Fibroblast of mammary gland (primary cell): ENCODE results near the gene UBXN4.
"Not testable (repeated sequence)": the region's sequence is repeated elsewhere in the genome, so short reads cannot be mapped to it uniquely, and the experiment has no call there.

Experiments
- DNase-seq: peaks from one replicate; pipeline ENCODE4 v3.0.0-alpha.2; 2010; ENCODE audit warnings: low read depth
- H3K4me3 ChIP-seq: 2 replicates; pipeline ENCODE4 v1.5.1; 2011; ENCODE audit warnings: low read depth, mild to moderate bottlenecking, low read length, moderate library complexity; ENCODE audit not compliant: control insufficient read depth
- CTCF ChIP-seq: conservative IDR thresholded peaks from 2 replicates; pipeline ENCODE4 v1.5.1; 2011; ENCODE audit warnings: low read depth, low read length, inconsistent platforms; ENCODE audit not compliant: control insufficient read depth, insufficient read depth

The UBXN4 gene

GRCh38 chr2:135792401-135793150 is 50.9 kb downstream of the UBXN4 start:
- no peak for DNase-seq
- TF ChIP-seq CTCF = no peak
- H3K4me3 ChIP-seq = no peak overlapping the region

- H3K4me3 ChIP-seq, DNase-seq: not testable (repeated sequence)
Measured at GRCh38 chr2:135795641-135796040, 54.0 kb downstream of the UBXN4 start.

GRCh38 chr2:135796606-135797005 is 55.0 kb downstream of the UBXN4 start:
- no peak overlapping the region for H3K4me3 ChIP-seq
- TF ChIP-seq CTCF = no peak
- no peak for DNase-seq

GRCh38 chr2:135797497-135798274 is 56.0 kb downstream of the UBXN4 start:
- peak; percentile 83 for DNase-seq
- H3K4me3 ChIP-seq = no peak overlapping the region
- TF ChIP-seq CTCF = peak; percentile 92

GRCh38 chr2:135798275-135798705 is 56.6 kb downstream of the UBXN4 start:
- H3K4me3 ChIP-seq = no peak overlapping the region
- no peak for TF ChIP-seq CTCF
- no peak for DNase-seq

GRCh38 chr2:135798762-135799161 is 57.1 kb downstream of the UBXN4 start:
- DNase-seq = peak; percentile 14
- TF ChIP-seq CTCF = peak; percentile 28
- no peak overlapping the region for H3K4me3 ChIP-seq

GRCh38 chr2:135799738-135800137 is 58.1 kb downstream of the UBXN4 start:
- no peak for DNase-seq
- TF ChIP-seq CTCF = peak; percentile 7
- no peak overlapping the region for H3K4me3 ChIP-seq
